Daoy (cell line): Measurements from ENCODE around the gene RCBTB2. TPM values are rescaled to one million over a fixed set of nuclear protein-coding genes. Genes with fewer than 3 reads are reported as not detected.

Experiments used
- DNase-seq: peaks from one replicate; pipeline ENCODE4 v3.0.0-alpha.2; 2015; ENCODE audit warnings: low read depth
- total RNA-seq: library from RNA; depleted of rRNA; stranded (reverse); fragments of >200 nt; shearing (Covaris generic); gene quantifications from 2 replicates; pipeline ENCODE4 v1.2.3, GENCODE V29; 2014

Gene RCBTB2
- total RNA-seq, 1 experiment from 2014 or later, result 2.9 TPM

GRCh38 chr13:48563626-48564025 lies 30.7 kb upstream of the RCBTB2 start:
- DNase-seq, result no peak

DNA sequence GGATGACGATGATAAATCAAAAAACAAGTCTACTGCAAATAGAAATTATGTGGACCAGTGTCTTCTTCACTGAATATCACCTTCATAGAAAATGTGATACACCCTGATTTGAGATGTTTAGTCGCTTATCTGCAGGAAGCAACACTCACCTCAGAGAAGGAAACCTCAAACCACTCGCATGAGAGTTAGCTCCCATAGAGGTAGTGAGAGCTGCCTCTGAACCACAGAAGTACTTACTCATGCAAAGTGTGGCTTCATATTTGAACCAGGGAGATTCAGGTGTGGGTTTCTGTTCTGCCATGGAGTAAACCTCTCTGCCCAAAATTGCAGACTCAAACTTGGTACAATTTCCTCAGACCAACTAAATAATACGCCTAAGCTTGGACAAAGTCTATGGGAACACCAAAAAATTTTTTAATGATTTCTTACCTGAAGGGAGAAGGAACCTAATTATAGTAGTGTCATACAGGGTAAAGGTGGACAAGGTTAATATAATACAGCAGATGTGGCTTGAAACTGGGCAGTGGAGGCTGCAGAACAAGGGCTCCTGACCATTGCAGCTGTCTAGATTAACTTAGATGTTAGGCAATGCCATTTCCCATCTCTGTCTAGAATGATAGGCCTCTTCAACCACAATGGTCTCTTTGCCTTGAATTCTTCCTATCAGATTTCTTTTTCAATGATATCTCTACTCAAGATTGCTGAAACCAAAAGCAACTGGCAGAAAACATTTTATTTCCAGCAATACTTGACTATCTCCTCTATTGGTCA lies 29.6 kb upstream of the RCBTB2 start:
- peak; percentile 43 for DNase-seq

- DNase-seq, result no peak
Observed at GRCh38 chr13:48561466-48562235, 28.8 kb upstream of the RCBTB2 start.

DNA sequence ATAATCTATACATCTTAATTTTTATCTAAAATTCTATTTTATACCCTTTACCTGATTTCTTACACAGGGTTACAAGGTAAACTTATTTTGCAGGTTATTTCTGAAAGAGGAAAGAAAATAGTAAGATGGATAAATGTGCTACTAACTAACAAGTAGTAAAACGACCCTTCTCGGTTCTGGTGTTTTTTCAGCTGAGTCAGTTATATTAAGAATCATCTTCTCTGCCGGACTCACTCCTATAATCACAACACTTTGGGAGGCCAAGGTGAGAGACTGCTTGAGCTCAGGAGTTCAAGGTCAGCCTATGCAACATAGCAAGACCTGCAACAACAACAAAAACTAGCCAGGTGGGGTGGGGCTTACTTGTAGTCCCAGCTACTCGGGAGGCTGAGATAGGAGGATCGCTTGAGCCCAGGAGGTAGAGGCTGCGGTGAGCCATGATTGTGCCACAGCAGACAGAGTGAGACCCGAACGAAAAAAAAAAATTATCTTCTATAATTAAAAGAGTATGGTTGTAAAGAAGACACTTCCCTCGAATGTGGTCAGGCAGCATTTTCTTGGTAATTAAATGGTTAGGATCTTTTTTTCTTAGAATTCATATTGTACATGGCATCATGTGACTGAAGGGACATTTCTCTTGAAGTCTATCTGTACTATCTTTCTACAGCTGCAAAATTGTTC lies 27.9 kb upstream of the RCBTB2 start:
- DNase-seq, result no peak

DNA sequence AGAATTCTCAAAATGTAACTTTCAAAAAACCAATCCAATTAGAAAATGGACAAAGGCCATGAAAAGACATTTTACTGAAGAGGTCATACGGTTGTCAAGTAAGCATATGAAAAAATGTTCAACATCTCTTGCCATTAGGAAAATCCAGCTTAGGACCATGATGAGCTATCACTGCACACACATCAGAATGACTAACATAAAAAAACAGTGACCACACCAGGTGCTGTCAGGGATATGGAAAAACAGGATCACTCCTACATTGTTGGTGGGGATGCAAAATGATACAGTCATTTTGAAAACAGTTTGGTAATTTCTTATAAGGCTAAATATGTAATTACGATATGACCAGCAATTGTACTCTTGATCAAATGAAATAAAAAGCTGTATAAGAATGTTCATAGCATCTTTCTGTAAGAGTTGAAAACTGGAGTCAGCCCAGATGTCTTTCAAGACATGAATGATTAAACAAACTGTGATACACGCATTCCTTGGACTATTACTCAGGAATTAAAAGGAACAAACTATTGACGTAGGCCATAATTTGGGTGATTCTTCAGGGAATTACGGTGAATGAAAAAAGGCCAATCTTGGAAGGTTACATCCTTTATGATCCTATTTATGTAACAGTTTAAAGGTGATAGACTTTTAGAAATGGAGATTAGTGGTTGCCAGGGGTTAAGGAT lies 26.9 kb upstream of the RCBTB2 start:
- DNase-seq, result peak; percentile 19

GRCh38 chr13:48556817-48557216 lies 23.9 kb upstream of the RCBTB2 start:
- no peak for DNase-seq

GRCh38 chr13:48555441-48555840 lies 22.6 kb upstream of the RCBTB2 start:
- no peak for DNase-seq

- DNase-seq, result no peak
Observed at GRCh38 chr13:48551329-48551728, 18.4 kb upstream of the RCBTB2 start.

GRCh38 chr13:48549658-48550057 lies 16.8 kb upstream of the RCBTB2 start:
- no peak for DNase-seq

DNA sequence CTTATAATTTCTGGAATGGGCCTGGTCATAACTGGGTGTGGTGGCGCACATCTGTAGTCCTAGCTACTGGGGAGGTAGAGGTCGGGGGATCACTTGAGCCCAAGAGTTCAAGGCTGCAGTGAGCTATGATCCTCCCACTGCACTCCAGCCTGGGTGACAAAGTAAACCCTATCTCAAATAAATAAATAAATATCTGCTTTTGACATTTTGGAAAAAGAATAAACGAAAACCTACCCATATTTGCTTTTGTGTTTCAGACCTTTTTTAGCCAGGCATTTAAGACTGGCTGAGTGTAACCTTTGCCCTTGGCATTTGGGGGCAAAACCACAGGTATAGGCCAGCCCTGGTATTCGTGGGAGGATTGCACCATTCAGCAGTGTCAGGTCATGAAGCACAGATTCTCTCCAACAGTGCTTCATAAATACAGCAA lies 14.8 kb upstream of the RCBTB2 start:
- no peak for DNase-seq

- DNase-seq, result no peak
Observed at GRCh38 chr13:48545608-48546007, 12.7 kb upstream of the RCBTB2 start.

GRCh38 chr13:48542581-48543341 lies 9.9 kb upstream of the RCBTB2 start:
- no peak for DNase-seq

DNA sequence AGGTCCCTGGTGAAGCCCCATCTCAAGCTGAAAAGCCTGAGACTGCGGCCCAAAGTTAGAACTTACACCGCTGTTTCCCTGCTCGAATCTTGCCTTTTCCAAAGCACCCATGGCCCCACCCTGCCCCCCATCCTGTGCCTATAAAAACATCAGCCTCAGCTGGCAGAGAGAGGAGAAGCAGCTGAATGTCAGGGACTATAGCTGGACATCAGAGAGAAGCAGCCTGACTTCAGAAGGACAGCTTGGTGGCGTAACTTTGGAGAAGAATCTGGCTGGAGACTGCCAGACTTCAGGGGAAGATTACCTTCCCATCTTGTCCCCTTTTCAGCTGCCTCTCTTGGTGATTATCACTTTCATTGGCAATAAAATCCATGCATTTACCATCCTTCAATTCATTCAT lies 9.3 kb upstream of the RCBTB2 start:
- no peak for DNase-seq

DNA sequence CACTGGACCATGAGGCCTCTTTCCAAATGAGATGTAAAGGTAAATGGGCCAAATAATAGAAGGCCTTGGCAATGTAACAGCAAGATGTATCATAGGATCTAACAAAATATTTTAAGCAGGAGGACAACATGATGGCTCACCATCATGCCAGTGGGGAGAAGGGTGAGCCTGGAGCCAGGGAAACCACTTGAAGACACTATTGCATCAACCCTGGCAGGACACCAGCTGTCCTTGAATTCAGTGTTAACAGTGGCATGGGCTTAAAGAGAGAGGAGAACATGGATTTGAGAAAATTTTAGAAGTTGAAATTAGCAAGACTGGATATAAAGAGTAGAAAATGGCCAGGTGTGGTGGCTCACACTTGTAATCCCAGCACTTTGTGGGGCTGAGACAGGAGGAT lies 6.7 kb upstream of the RCBTB2 start:
- DNase-seq, result no peak

- no peak for DNase-seq
Observed at GRCh38 chr13:48536621-48537250, 3.9 kb upstream of the RCBTB2 start.

DNA sequence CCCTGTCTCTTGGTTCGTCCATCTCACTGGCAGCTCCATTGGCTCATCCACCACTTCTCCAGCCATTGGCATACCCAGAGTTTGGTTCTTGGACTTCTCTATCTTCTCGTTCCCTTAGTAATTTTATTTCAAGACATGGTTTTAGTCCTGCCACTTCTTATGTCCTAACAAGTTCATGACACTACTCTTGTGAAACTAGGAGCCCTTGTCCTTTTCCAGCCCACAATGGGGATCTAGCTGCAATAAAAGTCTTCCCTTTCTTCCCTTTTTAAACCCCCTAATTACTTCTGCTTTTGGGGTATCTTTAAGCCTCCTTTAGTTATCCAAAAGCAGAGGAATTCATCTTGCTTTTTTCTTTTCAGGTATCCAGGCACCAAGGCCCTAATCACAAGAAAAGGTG lies 2.9 kb upstream of the RCBTB2 start:
- no peak for DNase-seq

DNA sequence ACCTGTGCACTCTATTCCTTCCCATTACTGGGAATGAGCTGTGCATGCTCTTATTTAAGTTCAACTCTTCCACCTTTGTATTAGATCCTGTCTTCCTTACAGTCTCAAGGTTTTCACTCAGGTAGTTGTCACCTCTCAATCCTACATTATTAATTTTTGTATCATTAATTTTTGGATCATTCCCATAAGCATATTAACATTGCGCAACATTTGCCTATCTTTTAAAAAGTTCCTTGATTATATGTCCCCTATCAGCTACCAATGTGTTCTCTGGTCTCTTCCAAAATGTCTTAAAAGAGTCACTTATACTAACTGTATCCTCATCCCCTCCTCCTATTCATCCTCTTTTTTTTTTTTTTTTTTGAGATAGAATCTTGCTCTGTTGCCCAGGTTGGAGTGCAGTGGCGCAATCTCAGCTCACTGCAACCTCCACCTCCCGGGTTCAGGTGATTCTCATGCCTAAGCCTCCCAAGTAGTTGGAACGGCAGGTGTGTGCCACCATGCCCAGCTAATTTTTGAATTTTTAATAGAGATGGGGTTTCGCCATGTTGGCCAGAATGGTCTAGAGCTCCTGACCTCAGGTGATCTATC lies 2.1 kb upstream of the RCBTB2 start:
- no peak for DNase-seq

GRCh38 chr13:48533961-48534600 lies 1.2 kb upstream of the RCBTB2 start:
- no peak for DNase-seq

GRCh38 chr13:48532256-48532505 lies 699 bp downstream of the RCBTB2 start:
- DNase-seq, result no peak
